Endothelial cell of umbilical vein (primary cell): ENCODE data around the gene ACAP2. TPM values are rescaled to one million over a fixed set of nuclear protein-coding genes. Genes with fewer than 3 reads are reported as not detected.

Source experiments
- BruUV-seq: library from RNA; stranded (reverse); fragments of 400-500 nt; replicated peaks from 2 replicates; lab custom pipeline; 2021; lab: Mats Ljungman, UMichigan
- CTCF ChIA-PET: fragments of 300-600, 350-600 bp; sonication (Branson Sonifier 250); formaldehyde crosslinking; loops from one replicate; lab custom pipeline; 2021; ENCODE audit warnings: antibody characterized with exemption, inconsistent platforms; lab: Charles Lee
- POLR2A ChIA-PET: fragments of 300-600, 350-600 bp; sonication (Branson Sonifier 250); formaldehyde crosslinking; loops from one replicate; lab custom pipeline; 2021; ENCODE audit warnings: antibody characterized with exemption, inconsistent platforms; lab: Charles Lee
- DNase-seq: peaks from one replicate; pipeline ENCODE4 v3.0.0-alpha.2; 2011; ENCODE audit warnings: low read depth, low spot score
- FAIRE-seq: peaks from 2 replicates; lab custom pipeline; 2011; peaks lifted over from hg19 to GRCh38; lab: Jason Lieb, UNC
- H2AFZ ChIP-seq: 2 replicates; pipeline ENCODE4 v1.6.0; 2012; ENCODE audit warnings: low read depth, low read length, control low read depth, inconsistent platforms
- H3K27ac ChIP-seq: 2 replicates; pipeline ENCODE4 v1.5.1; 2011; ENCODE audit warnings: low read depth, mild to moderate bottlenecking, control low read depth, low read length, moderate library complexity; ENCODE audit not compliant: insufficient read depth
- H3K27me3 ChIP-seq, 2 experiments: 2 replicates each; pipeline versions ENCODE4 v1.6.0 to v1.6.1; 2011; ENCODE audit warnings: low read length in 2 of 2, mixed read lengths in 1 of 2; ENCODE audit not compliant: control insufficient read depth in 2 of 2, insufficient read depth in 2 of 2
- H3K36me3 ChIP-seq, 2 experiments: 2 replicates in 1 of 2; 3 replicates in 1 of 2; pipeline ENCODE4 v1.5.1; 2011; ENCODE audit warnings: low read length in 2 of 2, mild to moderate bottlenecking in 1 of 2, moderate library complexity in 1 of 2; ENCODE audit not compliant: control insufficient read depth in 2 of 2, insufficient read depth in 2 of 2; ENCODE audit errors: extremely low read depth in 1 of 2
- H3K4me1 ChIP-seq: 3 replicates; pipeline ENCODE4 v1.5.1; 2011; ENCODE audit warnings: mild to moderate bottlenecking, low read length; ENCODE audit not compliant: control insufficient read depth, insufficient read depth; ENCODE audit errors: extremely low read depth
- H3K4me2 ChIP-seq: 2 replicates; pipeline ENCODE4 v1.6.1; 2011; ENCODE audit warnings: low read length, control low read depth, mixed read lengths; ENCODE audit not compliant: insufficient read depth
- H3K4me3 ChIP-seq, 3 experiments: fragments of 200-600 bp in 1 of 3; sonication (generic), shearing (Covaris generic) in 1 of 3; replicated peaks in 1 of 3; 2 replicates each; pipeline ENCODE4 v1.5.1; 2011 to 2016; ENCODE audit warnings: control low read depth in 3 of 3, low read length in 3 of 3, mild to moderate bottlenecking in 2 of 3, inconsistent platforms in 1 of 3, low read depth in 1 of 3, moderate library complexity in 1 of 3; ENCODE audit not compliant: insufficient read depth in 1 of 3
- H3K79me2 ChIP-seq: 2 replicates; pipeline ENCODE4 v1.6.0; 2012; ENCODE audit warnings: low read length, inconsistent platforms; ENCODE audit not compliant: control insufficient read depth, insufficient read depth
- H3K9ac ChIP-seq: replicated peaks from 2 replicates; pipeline ENCODE3; 2011; ENCODE audit warnings: low read length, control low read depth; ENCODE audit not compliant: insufficient read depth; ENCODE audit errors: extremely low read depth
- H3K9me1 ChIP-seq: replicated peaks from 3 replicates; pipeline ENCODE4 v1.6.0; 2011; ENCODE audit warnings: mild to moderate bottlenecking, low read length; ENCODE audit not compliant: control insufficient read depth, insufficient read depth; ENCODE audit errors: extremely low read depth
- H3K9me3 ChIP-seq: replicated peaks from 2 replicates; pipeline ENCODE4 v1.5.1; 2012; ENCODE audit warnings: low read length, inconsistent platforms; ENCODE audit not compliant: control insufficient read depth, insufficient read depth
- H4K20me1 ChIP-seq: replicated peaks from 2 replicates; pipeline ENCODE3; 2011; ENCODE audit warnings: mild to moderate bottlenecking, low read length; ENCODE audit not compliant: control insufficient read depth, insufficient read depth; ENCODE audit errors: extremely low read depth
- CTCF ChIP-seq, 2 donors: IDR thresholded peaks; 1 replicate in 1 of 2; 2 replicates in 1 of 2; pipeline ENCODE4 v1.5.1; 2011; ENCODE audit warnings: low read length in 2 of 2, mild to moderate bottlenecking in 2 of 2, moderate library complexity in 2 of 2, control low read depth in 1 of 2, inconsistent platforms in 1 of 2, low read depth in 1 of 2; ENCODE audit not compliant: insufficient read depth in 1 of 2; ENCODE audit errors: extremely low read depth in 1 of 2
- EZH2 ChIP-seq: IDR thresholded peaks from 2 replicates; pipeline ENCODE4 v1.6.1; 2012; ENCODE audit warnings: borderline replicate concordance, low read depth, mild to moderate bottlenecking, moderate library complexity, low read length, inconsistent platforms; ENCODE audit not compliant: severe bottlenecking
- FOS ChIP-seq: IDR thresholded peaks from 2 replicates; pipeline ENCODE4 v1.6.1; 2011; ENCODE audit warnings: mild to moderate bottlenecking, low read length, moderate library complexity, borderline replicate concordance; ENCODE audit not compliant: insufficient read depth
- GATA2 ChIP-seq: IDR thresholded peaks from 2 replicates; pipeline ENCODE4 v1.7.0; 2011; ENCODE audit warnings: low read depth, mild to moderate bottlenecking, moderate library complexity, mixed read lengths, low read length; ENCODE audit not compliant: insufficient read length, insufficient read depth
- JUN ChIP-seq: IDR thresholded peaks from 2 replicates; pipeline ENCODE4 v1.6.1; 2011; ENCODE audit warnings: borderline replicate concordance, low read depth; ENCODE audit not compliant: insufficient read length, insufficient read depth
- MAX ChIP-seq: IDR thresholded peaks from 2 replicates; pipeline ENCODE4 v1.6.1; 2011; ENCODE audit not compliant: insufficient read depth, insufficient read length
- MYC ChIP-seq: IDR thresholded peaks from one replicate; pipeline ENCODE4 v1.6.1; 2011; ENCODE audit warnings: mild to moderate bottlenecking, low read depth, low read length
- POLR2A ChIP-seq: IDR thresholded peaks from 2 replicates; pipeline ENCODE4 v1.6.1; 2012; ENCODE audit warnings: low read depth, mild to moderate bottlenecking, control low read depth, low read length
- POLR2AphosphoS5 ChIP-seq: IDR thresholded peaks from 2 replicates; pipeline ENCODE4 v1.6.1; 2012; ENCODE audit warnings: low read depth, mild to moderate bottlenecking, control low read depth, low read length, moderate library complexity; ENCODE audit not compliant: insufficient read depth
- dilution Hi-C: fragments of 300-500 bp; cut with MboI; formaldehyde crosslinking; loops from one replicate; pipeline ENCODE4 v1.15.0; 2019; ENCODE audit warnings: low sequenced_read_pairs; ENCODE audit not compliant: extremely low pct_ligation_motif_present
- intact Hi-C: fragments of 100-400 bp; cut with micrococcal nuclease; formaldehyde crosslinking; loops from one replicate; pipeline ENCODE4 v1.10.0; 2022
- polyA plus RNA-seq, 4 experiments: library from polyadenylated mRNA; depleted of rRNA in 3 of 4; stranded (reverse) in 3 of 4; unstranded in 1 of 4; fragments of >200 nt; gene quantifications; 2 replicates each; pipeline versions ENCODE4 v1.2.1 to v1.2.3, GENCODE V29; 2011 to 2012; ENCODE audit warnings: missing spikeins in 1 of 4
- total RNA-seq: library from RNA; stranded (reverse); gene quantifications from 2 replicates; pipeline ENCODE4 v1.2.3, GENCODE V29; 2021

Gene ACAP2
- total and polyA plus RNA-seq, 2 donors (not counting 3 experiments of a cell fraction or from before 2014, with no cell fraction given): 13.6 to 36.9 TPM

- H3K4me1 ChIP-seq: peaks cover 23% of the 10 kb centered on the region
- DNase-seq: peak; percentile 68
- peak overlapping the region; percentile 60 for H2AFZ ChIP-seq
- H3K9ac ChIP-seq: peak overlapping the region; percentile 74
- dilution Hi-C loops: no loop called here
- H3K9me3 ChIP-seq: no peaks in the 10 kb centered on the region
- CTCF ChIA-PET: interaction anchor here (0.7 to 4.0 kb wide), 28 partner anchors 8 to 632 kb away, joined by 3 to 195 read pairs (median 5); partner anchors contain the start of gene LSG1
- H3K36me3 ChIP-seq: peaks cover 0 to 8% of the 10 kb centered on the region in 2 experiments
- peak overlapping the region; percentile 60 to 79 (median 79) for H3K4me3 ChIP-seq
- H3K27ac ChIP-seq: peak overlapping the region; percentile 68
- no peaks in the 10 kb centered on the region for H4K20me1 ChIP-seq
- peak overlapping the region; percentile 79 for H3K4me2 ChIP-seq
- POLR2A ChIA-PET: interaction anchor here (1.0 to 3.0 kb wide), 7 partner anchors 10 to 598 kb away, joined by 3 to 18 read pairs (median 5); partner anchors contain the start of genes ACAP2, FAM43A, LSG1 and PPP1R2
- no peaks in the 10 kb centered on the region for H3K27me3 ChIP-seq
- H3K79me2 ChIP-seq: peaks cover 39% of the 10 kb centered on the region
- intact Hi-C loops: loop anchor here (1.0 kb wide), 1 partner anchor 588 kb away; no protein-coding TSS in a partner anchor
- no peak for FAIRE-seq
- H3K9me1 ChIP-seq: no peaks in the 10 kb centered on the region
- no TSS peak for BruUV-seq
- TF ChIP-seq MYC (no peak), FOS (no peak), MAX (no peak), JUN (no peak), GATA2 (no peak), EZH2 (no peak), POLR2AphosphoS5 (no peak), CTCF (IDR thresholded peaks at IDR 0.05; ENCODE audit: extremely low read depth in 1 of 2, insufficient read depth in 1 of 2, low read depth in 1 of 2, low read length in 2 of 2) (peak in 1 of 2 donors; percentile 0), POLR2A (no peak)
Observed at GRCh38 chr3:195270079-195270816, 172.6 kb downstream of the ACAP2 start.
